Spinal cord (tissue), 10 donors: ENCODE measurements around the gene RBBP7. TPM values are rescaled to one million over a fixed set of nuclear protein-coding genes. Genes with fewer than 3 reads are reported as not detected.
"Not testable (repeated sequence)": the region's sequence is repeated elsewhere in the genome, so short reads cannot be mapped to it uniquely, and the experiment has no call there.

ENCODE experiments used
- DNase-seq, 6 donors: peaks; one replicate each; pipeline versions ENCODE4 v3.0.0 to v3.0.0-alpha.2; 2013 to 2015; ENCODE audit warnings: low spot score in 6 of 6, low read depth in 4 of 6
- H3K27ac ChIP-seq: one replicate; pipeline ENCODE4 v1.5.1; 2013; ENCODE audit warnings: low read depth, low read length, control low read depth
- H3K27me3 ChIP-seq: one replicate; pipeline ENCODE4 v1.6.1; 2013; ENCODE audit warnings: low read length; ENCODE audit not compliant: control insufficient read depth, insufficient read depth
- H3K36me3 ChIP-seq: one replicate; pipeline ENCODE4 v1.6.1; 2013; ENCODE audit warnings: low read length; ENCODE audit not compliant: control insufficient read depth, insufficient read depth
- H3K4me1 ChIP-seq: one replicate; pipeline ENCODE4 v1.6.1; 2013; ENCODE audit warnings: low read length; ENCODE audit not compliant: control insufficient read depth, insufficient read depth
- H3K4me3 ChIP-seq: one replicate; pipeline ENCODE4 v1.5.1; 2013; ENCODE audit warnings: low read depth, low read length, control low read depth
- H3K9me3 ChIP-seq: one replicate; pipeline ENCODE4 v1.6.1; 2013; ENCODE audit warnings: low read length; ENCODE audit not compliant: control insufficient read depth, insufficient read depth
- WGBS: methylation state at CpG from one replicate; pipeline ENCODE4 v1.1.5; 2013; ENCODE audit warnings: missing lambda C conversion rate; ENCODE audit not compliant: insufficient coverage; 5-methylcytosine and 5-hydroxymethylcytosine counted together
- polyA plus RNA-seq, 2 donors: library from polyadenylated mRNA; unstranded; fragments of 120-200 nt; gene quantifications; one replicate each; pipeline ENCODE4 v1.2.1, GENCODE V29; 2013; ENCODE audit not compliant: insufficient read length in 2 of 2
- total RNA-seq, 2 donors: library from RNA; depleted of rRNA in 1 of 2; stranded (reverse); fragments of 120-200 nt in 1 of 2; fragments of >200 nt in 1 of 2; gene quantifications; one replicate each; pipeline versions ENCODE4 v1.2.3 to v1.2.4, GENCODE V29; 2013 to 2014
- donor health status: healthy.

RBBP7 gene
- total and polyA plus RNA-seq, 4 donors: 128 to 149 (median 137) TPM

GRCh38 chrX:16869393-16870094 lies 618 bp downstream of the RBBP7 start:
- Histone ChIP-seq H3K4me1 (peaks cover 16% of the 10 kb centered on the region), H3K36me3 (no peaks in the 10 kb centered on the region), H3K27ac (peak overlapping the region; percentile 97), H3K27me3 (peaks cover 65% of the 10 kb centered on the region), H3K9me3 (no peaks in the 10 kb centered on the region), H3K4me3 (peak overlapping the region; percentile 81)
- WGBS: 3% methylated on average over 92 of the region's 92 CpGs
- no peak for DNase-seq

GRCh38 chrX:16868920-16869319 lies 1.2 kb downstream of the RBBP7 start:
- WGBS: 40% methylated on average over 5 of the region's 7 CpGs
- DNase-seq: no peak
- Histone ChIP-seq H3K27me3 (peaks cover 64% of the 10 kb centered on the region), H3K9me3 (no peaks in the 10 kb centered on the region), H3K27ac (no peak overlapping the region), H3K4me3 (peak overlapping the region; percentile 54), H3K4me1 (peaks cover 16% of the 10 kb centered on the region), H3K36me3 (no peaks in the 10 kb centered on the region)

- 88% methylated on average over 2 of the region's 6 CpGs for WGBS
- Histone ChIP-seq H3K27ac (no peak overlapping the region), H3K36me3 (no peaks in the 10 kb centered on the region), H3K27me3 (peaks cover 64% of the 10 kb centered on the region), H3K4me3 (no peak overlapping the region), H3K9me3 (no peaks in the 10 kb centered on the region), H3K4me1 (peaks cover 16% of the 10 kb centered on the region)
- DNase-seq: no peak
These were observed 2.2 kb downstream of the RBBP7 start for GRCh38 chrX:16867947-16868346.

GRCh38 chrX:16862829-16863228 lies 7.3 kb downstream of the RBBP7 start:
- Histone ChIP-seq H3K27me3 (peaks cover 52% of the 10 kb centered on the region), H3K9me3 (no peaks in the 10 kb centered on the region), H3K27ac (no peak overlapping the region), H3K36me3 (peaks cover 6% of the 10 kb centered on the region), H3K4me3 (no peak overlapping the region), H3K4me1 (no peaks in the 10 kb centered on the region)
- 80% methylated on average over 2 of the region's 2 CpGs for WGBS
- no peak for DNase-seq

- H3K4me3 ChIP-seq: no peak overlapping the region
- H3K27me3 ChIP-seq: peaks cover 35% of the 10 kb centered on the region
- H3K27ac ChIP-seq: no peak overlapping the region
- DNase-seq: no peak
- H3K9me3 ChIP-seq: peaks cover 4% of the 10 kb centered on the region
- H3K36me3 ChIP-seq: peaks cover 9% of the 10 kb centered on the region
- H3K4me1 ChIP-seq: no peaks in the 10 kb centered on the region
These were observed 13.4 kb downstream of the RBBP7 start for GRCh38 chrX:16856744-16857143.

GRCh38 chrX:16856076-16856404 lies 14.1 kb downstream of the RBBP7 start:
- not testable (repeated sequence) for H3K36me3 ChIP-seq, H3K9me3 ChIP-seq, H3K4me3 ChIP-seq, DNase-seq, H3K27ac ChIP-seq, H3K4me1 ChIP-seq
- WGBS: 100% methylated on average over 2 of the region's 2 CpGs
- H3K27me3 ChIP-seq: peaks cover 32% of the 10 kb centered on the region

GRCh38 chrX:16855363-16856075 lies 14.6 kb downstream of the RBBP7 start:
- H3K4me3 ChIP-seq: no peak overlapping the region
- peaks cover 3% of the 10 kb centered on the region for H3K36me3 ChIP-seq
- DNase-seq: no peak
- H3K9me3 ChIP-seq: peaks cover 4% of the 10 kb centered on the region
- H3K27ac ChIP-seq: no peak overlapping the region
- peaks cover 32% of the 10 kb centered on the region for H3K27me3 ChIP-seq
- H3K4me1 ChIP-seq: no peaks in the 10 kb centered on the region
- WGBS: 100% methylated on average over 1 of the region's 5 CpGs

- no peak overlapping the region for H3K27ac ChIP-seq
- H3K36me3 ChIP-seq: peaks cover 3% of the 10 kb centered on the region
- 80% methylated on average over 1 of the region's 3 CpGs for WGBS
These were observed 16.6 kb downstream of the RBBP7 start for GRCh38 chrX:16853537-16853936.

GRCh38 chrX:16852617-16853179 lies 17.5 kb downstream of the RBBP7 start:
- H3K4me3 ChIP-seq: no peak overlapping the region
- no peak overlapping the region for H3K27ac ChIP-seq
- no peak for DNase-seq
- peaks cover 3% of the 10 kb centered on the region for H3K36me3 ChIP-seq
- H3K4me1 ChIP-seq: no peaks in the 10 kb centered on the region
- H3K9me3 ChIP-seq: peaks cover 4% of the 10 kb centered on the region
- peaks cover 31% of the 10 kb centered on the region for H3K27me3 ChIP-seq
- 100% methylated on average over 2 of the region's 12 CpGs for WGBS

More at GRCh38 chrX:16853537-16853936, 16.6 kb downstream of the RBBP7 start:
- peaks cover 4% of the 10 kb centered on the region for H3K9me3 ChIP-seq
- no peaks in the 10 kb centered on the region for H3K4me1 ChIP-seq
- no peak overlapping the region for H3K4me3 ChIP-seq
- no peak for DNase-seq
- peaks cover 32% of the 10 kb centered on the region for H3K27me3 ChIP-seq

GRCh38 chrX:16851827-16852226 lies 18.3 kb downstream of the RBBP7 start:
- Histone ChIP-seq H3K9me3 (no peaks in the 10 kb centered on the region), H3K27ac (no peak overlapping the region), H3K27me3 (peaks cover 30% of the 10 kb centered on the region), H3K36me3 (peaks cover 6% of the 10 kb centered on the region), H3K4me3 (no peak overlapping the region), H3K4me1 (no peaks in the 10 kb centered on the region)
- no peak for DNase-seq
- WGBS: 100% methylated on average over 1 of the region's 3 CpGs
